Vagina (tissue), 2 donors: ENCODE data around the gene ZNF777. TPM values are rescaled to one million over a fixed set of nuclear protein-coding genes. Genes with fewer than 3 reads are reported as not detected.

Experiments used
- DNase-seq, 2 donors: peaks; one replicate each; pipeline ENCODE4 v3.0.0-alpha.2; 2017; ENCODE audit errors: extremely low spot score in 2 of 2
- H3K27ac ChIP-seq: fragments of 200-600 bp; sonication (generic); one replicate; pipeline ENCODE4 v1.5.1; 2019
- H3K27me3 ChIP-seq: fragments of 200-600 bp; sonication (generic); one replicate; pipeline ENCODE4 v1.5.1; 2019
- H3K36me3 ChIP-seq, 2 donors: fragments of 200-600 bp; sonication (generic); one replicate each; pipeline ENCODE4 v1.5.1; 2017 to 2019
- H3K4me1 ChIP-seq: fragments of 200-600 bp; sonication (generic); one replicate; pipeline ENCODE4 v1.5.1; 2019
- H3K4me3 ChIP-seq, 2 donors: fragments of 200-600 bp; sonication (generic); 1 replicate in 1 of 2; 2 replicates in 1 of 2; pipeline ENCODE4 v1.5.1; 2016 to 2019
- H3K9me3 ChIP-seq: fragments of 200-600 bp; sonication (generic); one replicate; pipeline ENCODE4 v1.5.1; 2019
- CTCF ChIP-seq, 3 experiments: fragments of 450-650 bp in 2 of 3; fragments of 200-600 bp in 1 of 3; sonication (generic) in 1 of 3; IDR thresholded peaks; one replicate each; pipeline ENCODE4 v1.5.1; 2017 to 2019; ENCODE audit warnings: antibody characterized with exemption in 3 of 3, mild to moderate bottlenecking in 2 of 3, moderate library complexity in 2 of 3
- POLR2A ChIP-seq, 2 donors: fragments of 450-650 bp; IDR thresholded peaks; one replicate each; pipeline ENCODE4 v1.6.1; 2017; ENCODE audit warnings: antibody characterized with exemption in 2 of 2, mild to moderate bottlenecking in 2 of 2, moderate library complexity in 2 of 2
- POLR2AphosphoS5 ChIP-seq, 2 donors: sonication (generic); formaldehyde crosslinking; IDR thresholded peaks; one replicate each; pipeline ENCODE4 v1.9.0; 2017; ENCODE audit warnings: antibody characterized with exemption in 2 of 2, mild to moderate bottlenecking in 2 of 2, low read depth in 1 of 2; ENCODE audit not compliant: insufficient read depth in 1 of 2
- intact Hi-C: fragments of 100-400 bp; cut with DNase I; formaldehyde crosslinking; loops from one replicate; pipeline ENCODE4 v1.15.1; 2023
- total RNA-seq: library from RNA; depleted of rRNA; stranded (reverse); fragments of >200 nt; gene quantifications from one replicate; pipeline ENCODE4 v1.2.3, GENCODE V29; 2016

The ZNF777 gene
- total RNA-seq, 1 donor from 2014 or later = 13.5 TPM

- Histone ChIP-seq H3K36me3 (peaks cover 0 to 47% of the 10 kb centered on the region in 2 donors), H3K4me1 (no peaks in the 10 kb centered on the region), H3K4me3 (no peak overlapping the region), H3K9me3 (no peaks in the 10 kb centered on the region), H3K27me3 (no peaks in the 10 kb centered on the region), H3K27ac (no peak overlapping the region)
- no peak for DNase-seq
- intact Hi-C loops = no loop called here
- TF ChIP-seq CTCF (IDR thresholded peaks at IDR 0.05) (no peak), POLR2AphosphoS5 (IDR thresholded peaks at IDR 0.05; ENCODE audit: insufficient read depth in 1 of 2, low read depth in 1 of 2) (no peak)
These were observed 27.7 kb downstream of the ZNF777 start for GRCh38 chr7:149433124-149433523.

GRCh38 chr7:149432121-149432691 is 28.7 kb downstream of the ZNF777 start:
- Histone ChIP-seq H3K27ac (no peak overlapping the region), H3K27me3 (no peaks in the 10 kb centered on the region), H3K36me3 (peaks cover 0 to 47% of the 10 kb centered on the region in 2 donors), H3K4me1 (no peaks in the 10 kb centered on the region), H3K4me3 (no peak overlapping the region), H3K9me3 (no peaks in the 10 kb centered on the region)
- TF ChIP-seq POLR2AphosphoS5 (IDR thresholded peaks at IDR 0.05; ENCODE audit: insufficient read depth in 1 of 2, low read depth in 1 of 2) (no peak), POLR2A (IDR thresholded peaks at IDR 0.05) (no peak), CTCF (IDR thresholded peaks at IDR 0.05) (no peak)
- intact Hi-C loops = no loop called here
- no peak for DNase-seq

DNA sequence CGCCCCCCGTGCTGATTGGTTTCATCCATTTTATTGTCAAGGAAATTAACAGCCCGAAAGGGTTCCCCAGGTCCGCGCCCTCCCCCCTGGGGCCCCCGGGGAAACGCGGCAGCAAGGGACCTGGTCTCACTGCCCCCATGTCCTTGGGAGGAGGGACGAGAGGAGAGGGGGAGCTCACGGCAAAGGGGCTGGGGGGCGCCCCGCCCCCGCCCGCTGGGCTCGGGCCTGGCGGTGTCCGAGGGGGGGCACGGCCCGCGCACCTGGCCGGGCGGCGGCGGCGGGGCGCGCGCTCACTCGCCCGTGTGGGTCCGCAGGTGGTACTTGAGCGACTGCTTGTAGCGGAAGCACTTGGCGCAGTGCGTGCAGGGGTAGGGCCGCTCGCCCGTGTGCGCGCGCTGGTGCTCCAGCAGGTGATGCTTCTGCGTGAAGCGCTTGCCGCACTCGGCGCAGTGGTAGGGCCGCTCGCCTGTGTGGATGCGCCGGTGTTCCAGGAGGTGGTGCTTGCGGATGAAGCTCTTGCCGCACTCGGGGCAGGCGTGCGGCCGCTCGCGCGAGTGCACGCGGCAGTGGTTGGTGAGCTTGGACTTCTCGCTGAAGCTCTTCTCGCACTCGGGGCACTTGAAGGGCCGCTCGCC is 29.3 kb downstream of the ZNF777 start:
- peaks cover 0 to 45% of the 10 kb centered on the region in 2 donors for H3K36me3 ChIP-seq

DNA sequence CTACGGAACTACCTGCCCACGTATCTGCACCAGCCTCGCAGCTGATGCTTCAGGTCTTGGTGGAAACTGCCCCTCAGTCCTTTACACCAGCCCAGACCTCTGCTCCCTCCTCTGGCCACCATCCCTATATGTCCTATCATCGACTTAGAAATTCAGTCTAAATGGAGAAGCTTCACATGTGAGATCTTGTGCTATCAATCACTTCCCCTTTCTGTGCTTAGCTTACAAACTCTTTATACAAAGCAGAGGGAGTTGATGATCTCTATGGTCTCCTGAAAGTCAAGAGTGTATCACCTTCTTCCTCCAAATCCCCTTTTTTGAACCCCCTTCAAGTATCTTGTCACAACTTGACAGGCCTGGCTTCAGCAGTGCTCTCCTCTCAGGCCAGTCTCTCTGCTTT is 30.7 kb downstream of the ZNF777 start:
- Histone ChIP-seq H3K27me3 (no peaks in the 10 kb centered on the region), H3K27ac (no peak overlapping the region), H3K9me3 (no peaks in the 10 kb centered on the region), H3K4me1 (no peaks in the 10 kb centered on the region), H3K4me3 (no peak overlapping the region), H3K36me3 (peaks cover 0 to 31% of the 10 kb centered on the region in 2 donors)
- intact Hi-C loops = no loop called here
- no peak for DNase-seq
- TF ChIP-seq POLR2A (IDR thresholded peaks at IDR 0.05) = no peak
- no peak for TF ChIP-seq POLR2AphosphoS5 (IDR thresholded peaks at IDR 0.05; ENCODE audit: insufficient read depth in 1 of 2, low read depth in 1 of 2)
- no peak for TF ChIP-seq CTCF (IDR thresholded peaks at IDR 0.05)

More for the DNA sequence above, 29.3 kb downstream of the ZNF777 start:
- Histone ChIP-seq H3K4me3 (no peak overlapping the region), H3K27me3 (no peaks in the 10 kb centered on the region), H3K27ac (no peak overlapping the region), H3K4me1 (no peaks in the 10 kb centered on the region), H3K9me3 (no peaks in the 10 kb centered on the region)
- intact Hi-C loops = no loop called here
- DNase-seq = no peak
- TF ChIP-seq POLR2A (IDR thresholded peaks at IDR 0.05) (no peak), POLR2AphosphoS5 (IDR thresholded peaks at IDR 0.05; ENCODE audit: insufficient read depth in 1 of 2, low read depth in 1 of 2) (no peak), CTCF (IDR thresholded peaks at IDR 0.05) (no peak)

- Histone ChIP-seq H3K27me3 (no peaks in the 10 kb centered on the region), H3K27ac (no peak overlapping the region), H3K4me1 (peaks cover 3% of the 10 kb centered on the region), H3K9me3 (no peaks in the 10 kb centered on the region), H3K36me3 (peaks cover 0 to 23% of the 10 kb centered on the region in 2 donors), H3K4me3 (no peak overlapping the region)
- TF ChIP-seq POLR2AphosphoS5 (IDR thresholded peaks at IDR 0.05; ENCODE audit: insufficient read depth in 1 of 2, low read depth in 1 of 2) = no peak
- TF ChIP-seq CTCF (IDR thresholded peaks at IDR 0.05) = no peak
- TF ChIP-seq POLR2A (IDR thresholded peaks at IDR 0.05) = no peak
- DNase-seq = no peak
- intact Hi-C loops = loop anchor here (2.0 kb wide), 1 partner anchor 23 kb away; no protein-coding TSS in a partner anchor
These were observed 33.0 kb downstream of the ZNF777 start for GRCh38 chr7:149427893-149428292.
